ENCODE data around the gene SKIC8.

SKIC8 gene

DNA sequence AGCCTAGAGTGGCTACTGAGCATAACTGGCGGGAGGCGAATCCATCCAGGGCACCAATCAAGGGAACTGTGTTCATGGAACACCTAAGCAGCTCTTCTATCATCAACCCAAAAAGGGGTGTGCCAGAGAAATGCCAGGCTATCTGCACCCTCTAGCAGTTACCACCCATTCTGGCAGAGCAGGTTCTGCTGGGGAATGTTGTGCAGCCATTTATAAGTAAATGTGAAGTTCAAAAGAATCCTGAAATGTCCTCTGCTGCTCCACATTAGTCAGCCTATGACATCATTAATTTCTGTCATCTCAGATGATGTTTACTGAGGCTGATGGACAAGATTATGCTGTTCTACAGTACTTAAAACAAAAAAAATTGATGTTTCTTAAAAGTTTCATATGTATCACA lies 7.7 kb downstream of the SKIC8 start:
- no peak for DNase-seq (ENCODE audit: low read depth)

- no peak for DNase-seq (ENCODE audit: low read depth)
Observed at GRCh38 chr15:78291052-78291451, 8.4 kb downstream of the SKIC8 start.

GRCh38 chr15:78290222-78290621 lies 9.2 kb downstream of the SKIC8 start:
- no peak for DNase-seq (ENCODE audit: low read depth)

DNA sequence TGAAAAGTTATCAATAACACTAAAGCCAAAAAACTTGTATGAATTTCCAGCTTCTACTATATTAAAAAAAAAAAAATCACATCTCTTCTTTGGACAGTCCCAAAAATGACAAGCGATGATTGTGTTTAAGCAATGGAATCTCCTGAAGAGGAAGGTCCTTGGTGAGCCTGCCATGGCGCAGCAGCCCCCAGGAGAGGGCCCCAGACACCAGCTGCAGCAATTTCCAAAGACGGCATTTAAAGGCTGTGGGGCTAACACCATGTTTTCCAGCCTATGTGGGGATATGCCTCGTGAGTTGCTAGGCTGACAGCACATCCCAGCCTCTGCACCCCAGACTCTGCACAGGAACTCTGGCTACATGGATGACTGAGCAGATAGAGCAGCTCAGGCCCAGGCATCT lies 14.7 kb downstream of the SKIC8 start:
- no peak for DNase-seq (ENCODE audit: low read depth)

- DNase-seq (ENCODE audit: low read depth) = no peak
Observed at GRCh38 chr15:78282324-78282723, 17.1 kb downstream of the SKIC8 start.

GRCh38 chr15:78280319-78281072 lies 18.9 kb downstream of the SKIC8 start:
- DNase-seq (ENCODE audit: low read depth) = no peak

- DNase-seq (ENCODE audit: low read depth) = no peak
Observed at GRCh38 chr15:78276064-78276943, 23.1 kb downstream of the SKIC8 start.

DNA sequence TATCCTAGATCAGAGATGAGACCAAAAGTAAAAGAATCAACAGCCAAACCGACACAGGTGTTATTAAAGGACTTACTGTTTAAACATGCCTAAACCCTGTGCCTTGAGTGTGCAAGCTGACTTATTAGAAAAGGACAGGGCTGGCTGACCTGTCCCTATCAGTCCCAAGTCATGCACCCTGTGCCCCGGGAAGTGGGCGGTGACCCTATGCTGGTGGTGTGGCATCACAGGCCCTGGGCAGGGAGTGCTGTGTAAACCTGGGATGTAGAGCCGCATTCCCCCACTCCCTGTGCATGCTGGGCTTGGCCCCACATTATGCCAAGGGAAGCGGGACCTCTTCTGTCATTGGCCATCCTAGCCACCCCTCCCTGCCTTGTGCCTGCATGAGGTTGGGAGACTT lies 24.4 kb downstream of the SKIC8 start:
- no peak for DNase-seq (ENCODE audit: low read depth)

DNA sequence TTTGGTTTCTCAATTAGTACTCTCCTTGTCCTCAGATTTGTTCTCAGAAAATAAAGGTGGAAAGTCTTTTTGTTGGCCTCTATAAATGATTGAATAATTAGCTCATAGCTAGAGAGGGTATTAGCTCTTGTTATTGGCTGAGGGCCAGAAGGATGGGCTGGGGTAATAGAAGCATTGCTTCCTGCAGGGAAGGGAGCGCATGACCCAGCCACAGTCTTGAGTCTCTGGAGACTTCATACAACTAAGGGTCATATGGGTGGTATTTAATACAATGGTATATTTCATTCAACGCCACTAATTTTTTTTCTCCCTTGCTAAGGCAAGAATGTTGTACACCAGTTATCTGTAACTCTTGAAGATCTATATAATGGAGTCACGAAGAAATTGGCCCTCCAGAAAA lies 26.6 kb downstream of the SKIC8 start:
- DNase-seq (ENCODE audit: low read depth) = no peak

- DNase-seq (ENCODE audit: low read depth) = no peak
Observed at GRCh38 chr15:78272316-78272715, 27.1 kb downstream of the SKIC8 start.

DNA sequence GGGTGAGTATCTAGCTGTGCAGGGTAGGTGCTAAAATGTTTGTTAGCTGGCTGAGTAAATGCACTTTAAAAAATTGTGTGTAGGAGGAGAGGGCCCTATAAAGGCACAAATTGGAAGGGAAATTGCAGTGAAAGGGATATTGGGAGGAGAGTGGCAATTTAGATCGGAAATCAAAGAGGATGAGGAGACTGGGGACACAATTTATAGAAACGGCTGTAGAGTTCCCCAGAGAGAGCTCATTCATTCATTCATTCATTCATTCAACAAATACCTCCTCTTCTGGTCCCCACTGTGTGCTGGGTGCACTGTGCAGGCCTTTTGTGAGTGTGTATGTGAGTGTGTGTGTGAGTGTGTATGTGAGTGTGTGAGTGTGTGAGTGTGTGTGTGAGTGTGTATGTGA lies 32.6 kb downstream of the SKIC8 start:
- DNase-seq (ENCODE audit: low read depth) = no peak

DNA sequence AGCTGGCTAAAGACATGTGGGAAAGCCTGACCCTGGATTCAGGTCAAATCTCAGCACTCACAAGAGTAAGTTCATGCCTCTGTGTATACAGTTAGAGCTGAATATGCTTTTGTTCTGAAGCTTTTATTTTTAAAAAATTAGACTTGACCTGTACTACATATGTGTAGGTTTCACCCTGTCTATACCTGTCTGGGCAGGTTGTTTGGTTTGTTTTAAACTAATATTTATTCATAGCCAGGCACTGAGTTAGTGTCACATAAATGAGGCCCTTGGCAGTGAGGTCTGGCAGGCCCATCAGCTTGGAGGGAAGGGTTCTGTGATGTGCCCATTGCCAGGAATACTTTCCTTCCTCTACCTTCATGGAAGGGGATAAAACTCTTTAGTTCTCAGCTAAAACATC lies 33.2 kb downstream of the SKIC8 start:
- no peak for DNase-seq (ENCODE audit: low read depth)

GRCh38 chr15:78265752-78266224 lies 33.6 kb downstream of the SKIC8 start:
- DNase-seq (ENCODE audit: low read depth) = no peak

GRCh38 chr15:78265137-78265460 lies 34.3 kb downstream of the SKIC8 start:
- DNase-seq (ENCODE audit: low read depth) = no peak

DNA sequence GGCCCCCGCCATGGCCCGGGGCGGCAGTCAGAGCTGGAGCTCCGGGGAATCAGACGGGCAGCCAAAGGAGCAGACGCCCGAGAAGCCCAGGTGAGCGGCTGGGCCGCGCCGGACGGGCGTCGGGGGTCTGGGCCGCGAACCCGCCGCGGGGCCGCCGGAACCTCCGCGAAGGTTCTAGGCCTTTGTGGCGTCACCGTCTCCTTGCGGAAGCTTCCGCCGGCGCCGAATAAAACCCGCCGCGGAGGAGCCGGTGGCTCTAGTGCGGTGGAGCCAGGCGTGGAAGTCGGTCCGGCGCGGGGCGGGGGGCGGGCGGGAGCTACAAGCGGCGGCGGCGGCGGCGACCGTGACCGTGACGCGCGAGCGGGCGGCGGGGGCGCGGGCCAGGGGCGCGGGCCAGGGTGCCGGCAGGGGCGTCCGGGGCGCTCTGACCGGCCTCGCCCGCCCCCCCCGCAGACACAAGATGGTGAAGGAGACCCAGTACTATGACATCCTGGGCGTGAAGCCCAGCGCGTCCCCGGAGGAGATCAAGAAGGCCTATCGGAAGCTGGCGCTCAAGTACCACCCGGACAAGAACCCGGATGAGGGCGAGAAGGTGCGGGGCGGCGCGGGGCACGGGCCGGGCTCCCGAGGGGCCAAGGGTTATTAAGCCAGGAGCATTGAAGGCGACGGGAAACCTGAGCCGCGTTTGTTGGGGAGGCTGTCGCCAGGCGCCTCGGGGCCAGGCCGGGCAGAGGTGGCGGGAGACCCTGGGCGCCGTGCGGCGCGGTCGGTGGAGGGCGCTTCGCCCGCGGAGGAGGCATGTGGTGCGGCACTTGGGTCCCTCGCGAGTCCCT lies 34.9 kb downstream of the SKIC8 start, which contains the start of gene DNAJA4:
Gene DNAJA4 (plus strand): TSS at position 259 of the 833 bp plus-strand sequence. CDS start 202 bp downstream, at position 461.
- peak; percentile 54 for DNase-seq (ENCODE audit: low read depth)

DNA sequence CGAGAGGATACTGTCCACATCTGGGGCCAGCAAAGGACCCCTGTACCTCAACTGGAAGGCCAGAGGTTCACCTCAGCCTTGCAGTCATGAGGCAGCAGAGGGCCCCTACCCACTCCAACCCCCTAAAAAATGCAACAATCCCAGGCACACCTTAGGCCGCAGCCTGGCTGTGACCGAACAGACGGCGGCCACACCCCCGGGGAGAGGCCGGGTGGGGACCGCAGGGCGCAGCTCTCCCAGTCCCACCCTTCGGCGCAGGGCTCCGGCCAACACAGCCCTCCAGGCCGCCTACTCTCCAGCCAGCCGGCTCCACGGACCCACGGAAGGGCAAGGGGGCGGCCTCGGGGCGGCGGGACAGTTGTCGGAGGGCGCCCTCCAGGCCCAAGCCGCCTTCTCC lies 35.5 kb downstream of the SKIC8 start:
- DNase-seq (ENCODE audit: low read depth) = no peak

DNA sequence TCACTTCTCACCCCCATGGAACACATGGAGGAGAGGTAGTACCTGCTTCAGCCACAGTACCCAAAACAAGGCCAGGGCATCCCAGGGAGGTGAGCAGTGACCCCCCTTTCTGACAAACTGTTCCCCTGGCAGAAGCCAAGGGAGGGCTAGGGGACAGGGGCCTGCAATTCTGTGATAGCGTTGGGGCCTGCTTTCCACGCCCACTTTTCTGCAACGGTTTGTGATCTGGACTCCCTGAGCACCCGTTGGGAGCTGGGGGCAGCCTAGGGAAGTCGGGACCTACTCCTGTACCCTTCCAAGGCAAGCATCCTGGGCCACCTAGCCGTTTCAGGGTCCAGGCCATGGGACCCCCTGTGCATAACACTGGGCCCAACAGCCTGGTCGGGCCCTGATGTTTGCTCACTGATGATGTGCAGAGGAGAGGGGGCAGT lies 36.0 kb downstream of the SKIC8 start:
- no peak for DNase-seq (ENCODE audit: low read depth)

DNA sequence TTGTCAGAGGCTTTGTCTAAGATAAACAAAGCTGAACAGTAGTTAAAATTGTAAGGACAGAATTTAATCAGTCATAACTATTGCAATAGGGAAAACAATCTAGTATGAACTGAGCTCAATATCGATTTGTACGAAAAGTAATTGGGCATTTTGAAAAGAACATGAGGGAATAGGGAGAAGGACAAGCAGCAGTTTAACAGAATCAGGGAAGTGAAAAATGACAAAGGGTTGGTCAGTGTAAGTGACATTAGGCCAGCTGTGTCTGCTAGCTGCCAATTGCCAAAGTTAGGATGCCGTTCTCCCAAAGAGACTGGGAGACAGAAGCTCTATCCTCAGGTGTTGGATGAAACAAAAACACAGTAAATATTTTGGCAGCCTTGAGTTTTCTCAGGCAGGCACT lies 38.3 kb downstream of the SKIC8 start:
- DNase-seq (ENCODE audit: low read depth) = no peak

DNA sequence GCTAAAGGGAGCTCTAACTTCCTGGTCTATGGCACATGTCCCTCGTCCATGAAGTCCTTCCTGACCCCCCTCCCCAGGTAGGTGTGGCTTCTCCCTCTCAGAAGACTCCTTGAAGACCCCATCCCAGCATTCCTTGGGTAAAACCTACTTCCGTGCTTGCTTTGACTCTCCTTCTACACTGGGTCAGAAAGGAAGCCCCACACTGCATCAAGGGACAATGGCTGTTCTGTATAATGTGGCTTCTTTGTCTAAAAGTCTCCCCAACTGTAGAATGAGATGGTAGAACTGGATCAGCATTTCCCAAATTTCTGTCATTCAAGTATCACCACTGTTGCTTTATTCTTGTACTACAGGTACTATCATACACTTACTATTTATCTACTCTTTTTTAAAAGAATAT lies 38.9 kb downstream of the SKIC8 start:
- no peak for DNase-seq (ENCODE audit: low read depth)

- DNase-seq (ENCODE audit: low read depth) = no peak
Observed at GRCh38 chr15:78259232-78259631, 40.2 kb downstream of the SKIC8 start.

- no peak for DNase-seq (ENCODE audit: low read depth)
Observed at GRCh38 chr15:78257681-78258080, 41.7 kb downstream of the SKIC8 start.

GRCh38 chr15:78256044-78256437 lies 43.4 kb downstream of the SKIC8 start:
- DNase-seq (ENCODE audit: low read depth) = no peak
